Measurements from ENCODE around the gene MAP2.

DNA sequence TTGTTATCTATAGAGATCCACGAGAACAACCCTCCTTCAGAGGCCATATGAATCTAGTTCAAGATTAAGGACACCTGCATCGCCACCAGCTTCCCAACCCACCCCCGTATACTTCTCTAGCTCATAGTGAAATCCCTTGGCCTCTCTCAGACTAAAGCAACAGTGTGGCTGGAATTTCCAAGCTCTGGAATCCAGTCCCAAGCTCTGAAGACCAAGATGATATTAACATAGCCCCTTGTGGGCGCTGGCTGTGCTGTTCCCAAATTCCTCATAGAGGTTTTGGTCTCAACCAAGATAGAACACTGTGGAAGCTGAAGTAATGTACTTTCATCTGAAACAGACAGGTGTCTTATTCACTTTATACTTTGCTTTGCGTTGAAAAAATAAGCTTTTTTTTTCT is 139.6 kb downstream of the MAP2 start:
- TF ChIP-seq, protein P1, sequence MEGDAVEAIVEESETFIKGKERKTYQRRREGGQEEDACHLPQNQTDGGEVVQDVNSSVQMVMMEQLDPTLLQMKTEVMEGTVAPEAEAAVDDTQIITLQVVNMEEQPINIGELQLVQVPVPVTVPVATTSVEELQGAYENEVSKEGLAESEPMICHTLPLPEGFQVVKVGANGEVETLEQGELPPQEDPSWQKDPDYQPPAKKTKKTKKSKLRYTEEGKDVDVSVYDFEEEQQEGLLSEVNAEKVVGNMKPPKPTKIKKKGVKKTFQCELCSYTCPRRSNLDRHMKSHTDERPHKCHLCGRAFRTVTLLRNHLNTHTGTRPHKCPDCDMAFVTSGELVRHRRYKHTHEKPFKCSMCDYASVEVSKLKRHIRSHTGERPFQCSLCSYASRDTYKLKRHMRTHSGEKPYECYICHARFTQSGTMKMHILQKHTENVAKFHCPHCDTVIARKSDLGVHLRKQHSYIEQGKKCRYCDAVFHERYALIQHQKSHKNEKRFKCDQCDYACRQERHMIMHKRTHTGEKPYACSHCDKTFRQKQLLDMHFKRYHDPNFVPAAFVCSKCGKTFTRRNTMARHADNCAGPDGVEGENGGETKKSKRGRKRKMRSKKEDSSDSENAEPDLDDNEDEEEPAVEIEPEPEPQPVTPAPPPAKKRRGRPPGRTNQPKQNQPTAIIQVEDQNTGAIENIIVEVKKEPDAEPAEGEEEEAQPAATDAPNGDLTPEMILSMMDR (IDR thresholded peaks at IDR 0.05; ENCODE audit: extremely low read depth in 1 of 2, insufficient read depth in 1 of 2, low read depth in 1 of 2, low read length in 2 of 2) = no peak
- TF ChIP-seq POLR2AphosphoS5 (IDR thresholded peaks at IDR 0.05; ENCODE audit: insufficient read depth, low read depth, low read length) (no peak), POLR2A (IDR thresholded peaks at IDR 0.05; ENCODE audit: low read depth, low read length) (no peak), MAX (IDR thresholded peaks at IDR 0.05; ENCODE audit: insufficient read depth, insufficient read length) (no peak), EZH2 (IDR thresholded peaks at IDR 0.05; ENCODE audit: borderline replicate concordance, low read depth, low read length, severe bottlenecking) (no peak), JUN (IDR thresholded peaks at IDR 0.05; ENCODE audit: borderline replicate concordance, insufficient read depth, insufficient read length, low read depth) (no peak)

All from endothelial cell of umbilical vein (primary cell).